HL-60 (cell line): ENCODE measurements around the gene AK8.

ENCODE experiments used
- DNase-seq, 2 experiments: peaks; one replicate each; pipeline ENCODE4 v3.0.0-alpha.2; 2010 to 2020; ENCODE audit warnings: low read depth in 1 of 2, low spot score in 1 of 2
- H3K27ac ChIP-seq: fragments of 250-450 bp; sonication (Bioruptor Pico); replicated peaks from 2 replicates; pipeline ENCODE4 v1.5.1; 2020; ENCODE audit warnings: mild to moderate bottlenecking, moderate library complexity
- H3K27me3 ChIP-seq: fragments of 250-450 bp; sonication (Bioruptor Pico); 2 replicates; pipeline ENCODE4 v1.5.1; 2021; ENCODE audit warnings: mild to moderate bottlenecking, moderate library complexity; ENCODE audit not compliant: insufficient read depth, poor library complexity, severe bottlenecking
- H3K4me3 ChIP-seq: replicated peaks from 2 replicates; pipeline ENCODE4 v1.5.1; 2011; ENCODE audit warnings: mild to moderate bottlenecking, control low read depth, low read length; ENCODE audit not compliant: insufficient read depth
- GABPA ChIP-seq: IDR thresholded peaks from 2 replicates; pipeline ENCODE4 v1.6.1; 2012; ENCODE audit warnings: low read depth
- POLR2AphosphoS5 ChIP-seq: IDR thresholded peaks from 2 replicates; pipeline ENCODE4 v1.6.1; 2012; ENCODE audit warnings: low read depth
- SPI1 ChIP-seq: IDR thresholded peaks from 2 replicates; pipeline ENCODE4 v1.6.1; 2012; ENCODE audit warnings: low read depth, mild to moderate bottlenecking, borderline replicate concordance
- TF ChIP-seq, protein P1 (sequence below): IDR thresholded peaks from 2 replicates; pipeline ENCODE4 v1.6.1; 2012; ENCODE audit warnings: low read depth; ENCODE audit not compliant: insufficient replicate concordance
- TF ChIP-seq, protein P2 (sequence below): IDR thresholded peaks from one replicate; pipeline ENCODE4 v1.5.1; 2011; ENCODE audit warnings: low read length, control low read depth, inconsistent platforms; ENCODE audit not compliant: insufficient read depth

The AK8 gene

DNA sequence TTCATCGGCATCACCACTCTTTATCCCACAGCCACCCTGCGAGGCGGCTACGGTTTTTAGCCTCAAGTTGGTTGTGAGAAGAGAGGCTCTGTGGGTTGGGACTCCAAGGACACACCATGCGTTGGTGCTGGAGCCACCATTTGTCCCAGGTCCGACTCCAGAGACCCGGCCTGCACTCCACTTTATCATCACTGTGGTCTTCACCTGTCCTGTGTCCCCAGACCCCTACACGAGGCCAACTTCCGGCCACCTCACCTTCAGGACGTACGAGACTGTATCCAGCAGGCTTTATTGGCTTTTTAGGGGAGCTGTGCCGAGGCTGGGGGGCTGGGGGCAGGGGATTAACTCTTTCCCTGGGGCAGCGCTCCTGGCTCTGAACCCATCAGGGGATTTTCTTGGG, 152.8 kb downstream of the AK8 start:
- H3K27ac ChIP-seq, result no peak overlapping the region
- TF ChIP-seq POLR2AphosphoS5 (no peak), GABPA (no peak), SPI1 (no peak)
- TF ChIP-seq, protein P1, sequence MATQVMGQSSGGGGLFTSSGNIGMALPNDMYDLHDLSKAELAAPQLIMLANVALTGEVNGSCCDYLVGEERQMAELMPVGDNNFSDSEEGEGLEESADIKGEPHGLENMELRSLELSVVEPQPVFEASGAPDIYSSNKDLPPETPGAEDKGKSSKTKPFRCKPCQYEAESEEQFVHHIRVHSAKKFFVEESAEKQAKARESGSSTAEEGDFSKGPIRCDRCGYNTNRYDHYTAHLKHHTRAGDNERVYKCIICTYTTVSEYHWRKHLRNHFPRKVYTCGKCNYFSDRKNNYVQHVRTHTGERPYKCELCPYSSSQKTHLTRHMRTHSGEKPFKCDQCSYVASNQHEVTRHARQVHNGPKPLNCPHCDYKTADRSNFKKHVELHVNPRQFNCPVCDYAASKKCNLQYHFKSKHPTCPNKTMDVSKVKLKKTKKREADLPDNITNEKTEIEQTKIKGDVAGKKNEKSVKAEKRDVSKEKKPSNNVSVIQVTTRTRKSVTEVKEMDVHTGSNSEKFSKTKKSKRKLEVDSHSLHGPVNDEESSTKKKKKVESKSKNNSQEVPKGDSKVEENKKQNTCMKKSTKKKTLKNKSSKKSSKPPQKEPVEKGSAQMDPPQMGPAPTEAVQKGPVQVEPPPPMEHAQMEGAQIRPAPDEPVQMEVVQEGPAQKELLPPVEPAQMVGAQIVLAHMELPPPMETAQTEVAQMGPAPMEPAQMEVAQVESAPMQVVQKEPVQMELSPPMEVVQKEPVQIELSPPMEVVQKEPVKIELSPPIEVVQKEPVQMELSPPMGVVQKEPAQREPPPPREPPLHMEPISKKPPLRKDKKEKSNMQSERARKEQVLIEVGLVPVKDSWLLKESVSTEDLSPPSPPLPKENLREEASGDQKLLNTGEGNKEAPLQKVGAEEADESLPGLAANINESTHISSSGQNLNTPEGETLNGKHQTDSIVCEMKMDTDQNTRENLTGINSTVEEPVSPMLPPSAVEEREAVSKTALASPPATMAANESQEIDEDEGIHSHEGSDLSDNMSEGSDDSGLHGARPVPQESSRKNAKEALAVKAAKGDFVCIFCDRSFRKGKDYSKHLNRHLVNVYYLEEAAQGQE, result no peak
- TF ChIP-seq, protein P2, sequence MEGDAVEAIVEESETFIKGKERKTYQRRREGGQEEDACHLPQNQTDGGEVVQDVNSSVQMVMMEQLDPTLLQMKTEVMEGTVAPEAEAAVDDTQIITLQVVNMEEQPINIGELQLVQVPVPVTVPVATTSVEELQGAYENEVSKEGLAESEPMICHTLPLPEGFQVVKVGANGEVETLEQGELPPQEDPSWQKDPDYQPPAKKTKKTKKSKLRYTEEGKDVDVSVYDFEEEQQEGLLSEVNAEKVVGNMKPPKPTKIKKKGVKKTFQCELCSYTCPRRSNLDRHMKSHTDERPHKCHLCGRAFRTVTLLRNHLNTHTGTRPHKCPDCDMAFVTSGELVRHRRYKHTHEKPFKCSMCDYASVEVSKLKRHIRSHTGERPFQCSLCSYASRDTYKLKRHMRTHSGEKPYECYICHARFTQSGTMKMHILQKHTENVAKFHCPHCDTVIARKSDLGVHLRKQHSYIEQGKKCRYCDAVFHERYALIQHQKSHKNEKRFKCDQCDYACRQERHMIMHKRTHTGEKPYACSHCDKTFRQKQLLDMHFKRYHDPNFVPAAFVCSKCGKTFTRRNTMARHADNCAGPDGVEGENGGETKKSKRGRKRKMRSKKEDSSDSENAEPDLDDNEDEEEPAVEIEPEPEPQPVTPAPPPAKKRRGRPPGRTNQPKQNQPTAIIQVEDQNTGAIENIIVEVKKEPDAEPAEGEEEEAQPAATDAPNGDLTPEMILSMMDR, result no peak
- no peak overlapping the region for H3K4me3 ChIP-seq
- DNase-seq, result no peak
- no peaks in the 10 kb centered on the region for H3K27me3 ChIP-seq

DNA sequence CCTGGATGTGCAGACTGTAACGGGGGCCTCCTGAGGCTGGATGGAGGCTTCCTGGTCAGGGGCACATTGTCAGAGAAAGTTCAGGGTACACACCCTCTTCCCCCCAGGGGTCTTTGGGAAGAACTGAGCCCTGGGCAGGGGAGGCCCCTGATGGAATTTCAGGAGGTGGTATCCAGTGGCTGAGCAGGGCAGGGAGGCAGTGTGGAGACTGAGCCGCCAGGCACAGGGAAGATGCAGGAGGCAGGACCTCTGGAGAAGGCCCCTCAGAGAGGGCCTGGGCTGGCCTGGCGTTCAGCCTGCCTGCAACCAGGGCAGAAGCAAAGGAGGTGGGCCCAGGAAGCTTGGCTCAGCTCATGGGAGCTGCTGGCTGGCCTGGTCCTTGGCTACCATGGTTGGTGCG, 154.3 kb downstream of the AK8 start:
- no peak for DNase-seq
- Histone ChIP-seq H3K4me3 (no peak overlapping the region), H3K27me3 (no peaks in the 10 kb centered on the region), H3K27ac (no peak overlapping the region)
- TF ChIP-seq, protein P1, result no peak
- TF ChIP-seq GABPA, result no peak
- TF ChIP-seq SPI1, result no peak
- TF ChIP-seq, protein P2, result no peak
- no peak for TF ChIP-seq POLR2AphosphoS5

DNA sequence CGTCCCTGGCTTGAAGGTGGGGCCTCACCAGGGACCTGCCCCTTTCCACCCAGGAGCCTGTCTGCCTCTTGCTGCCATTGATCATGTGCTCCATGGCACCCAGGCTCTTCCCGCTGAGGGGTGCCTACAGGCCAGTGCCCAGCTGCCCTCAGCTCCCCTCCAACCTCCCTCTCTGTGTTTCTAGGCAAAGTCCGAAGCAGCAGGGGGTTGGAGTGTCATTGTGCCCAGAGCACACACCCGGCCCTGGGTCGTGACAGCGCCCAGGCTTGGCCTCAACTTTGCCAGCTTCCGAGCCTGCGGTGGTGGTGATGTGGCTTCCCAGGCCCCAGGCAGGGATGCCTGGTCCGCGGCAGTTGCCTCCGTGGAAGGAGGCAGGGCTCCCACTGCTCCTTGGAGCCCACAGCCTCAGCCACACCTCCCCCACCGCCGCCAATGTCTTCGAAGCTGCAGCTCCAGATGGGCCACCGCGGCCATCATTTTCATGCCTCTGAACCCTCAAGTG, 155.5 kb downstream of the AK8 start:
- H3K27ac ChIP-seq, result no peak overlapping the region
- H3K27me3 ChIP-seq, result peaks cover 6% of the 10 kb centered on the region
- TF ChIP-seq, protein P2, result no peak
- TF ChIP-seq, protein P1, result no peak
- no peak for TF ChIP-seq POLR2AphosphoS5
- no peak for TF ChIP-seq SPI1
- TF ChIP-seq GABPA, result no peak
- H3K4me3 ChIP-seq, result no peak overlapping the region
- DNase-seq, result no peak
